ENCODE results near the gene METTL3. TPM values are rescaled to one million over a fixed set of nuclear protein-coding genes. Genes with fewer than 3 reads are reported as not detected.

Gene METTL3
- total RNA-seq, 1 experiment from 2014 or later: 46.0 TPM

- Histone ChIP-seq H3K9me3 (no peaks in the 10 kb centered on the region), H3K4me3 (no peak overlapping the region), H3K27me3 (peaks cover 6% of the 10 kb centered on the region), H3K36me3 (no peaks in the 10 kb centered on the region)
- DNase-seq: no peak
Observed at GRCh38 chr14:21533294-21533693, 22.2 kb upstream of the METTL3 start.

GRCh38 chr14:21529515-21529914, 18.4 kb upstream of the METTL3 start:
- no peak overlapping the region for H3K4me3 ChIP-seq
- H3K27me3 ChIP-seq: no peaks in the 10 kb centered on the region
- H3K9me3 ChIP-seq: no peaks in the 10 kb centered on the region
- no peak for DNase-seq
- no peaks in the 10 kb centered on the region for H3K36me3 ChIP-seq

GRCh38 chr14:21528381-21529348, 17.5 kb upstream of the METTL3 start:
- DNase-seq: no peak

GRCh38 chr14:21527318-21527679, 16.2 kb upstream of the METTL3 start:
- DNase-seq: no peak
- no peaks in the 10 kb centered on the region for H3K9me3 ChIP-seq
- H3K4me3 ChIP-seq: no peak overlapping the region
- no peaks in the 10 kb centered on the region for H3K27me3 ChIP-seq
- no peaks in the 10 kb centered on the region for H3K36me3 ChIP-seq

More at GRCh38 chr14:21528381-21529348, 17.5 kb upstream of the METTL3 start:
- H3K27me3 ChIP-seq: no peaks in the 10 kb centered on the region
- no peak overlapping the region for H3K4me3 ChIP-seq
- no peaks in the 10 kb centered on the region for H3K9me3 ChIP-seq
- no peaks in the 10 kb centered on the region for H3K36me3 ChIP-seq

- no peaks in the 10 kb centered on the region for H3K27me3 ChIP-seq
- no peak for DNase-seq
- H3K36me3 ChIP-seq: no peaks in the 10 kb centered on the region
- no peaks in the 10 kb centered on the region for H3K9me3 ChIP-seq
- H3K4me3 ChIP-seq: peak overlapping the region; percentile 45
Observed at GRCh38 chr14:21526672-21527317, 15.7 kb upstream of the METTL3 start.

- Histone ChIP-seq H3K27me3 (no peaks in the 10 kb centered on the region), H3K36me3 (no peaks in the 10 kb centered on the region), H3K9me3 (no peaks in the 10 kb centered on the region), H3K4me3 (peak within 1 kb of the TSS; percentile 45)
- DNase-seq: peak; percentile 54
Observed at GRCh38 chr14:21525962-21526671, 15.0 kb upstream of the METTL3 start, which contains the start of gene SALL2. SALL2 (minus strand) TSS chr14:21526346; CDS start chr14:21526127, 219 bp downstream.

- no peaks in the 10 kb centered on the region for H3K9me3 ChIP-seq
- DNase-seq: no peak
- H3K27me3 ChIP-seq: no peaks in the 10 kb centered on the region
- no peaks in the 10 kb centered on the region for H3K36me3 ChIP-seq
- H3K4me3 ChIP-seq: peak overlapping the region; percentile 45; the same call in 1 of the 2 replicates
Observed at GRCh38 chr14:21525571-21525961, 14.4 kb upstream of the METTL3 start.

GRCh38 chr14:21524575-21525490, 13.7 kb upstream of the METTL3 start:
- Histone ChIP-seq H3K9me3 (no peaks in the 10 kb centered on the region), H3K27me3 (no peaks in the 10 kb centered on the region), H3K4me3 (no peak overlapping the region), H3K36me3 (no peaks in the 10 kb centered on the region)
- no peak for DNase-seq

GRCh38 chr14:21523203-21523602, 12.1 kb upstream of the METTL3 start:
- no peak for DNase-seq
- Histone ChIP-seq H3K27me3 (no peaks in the 10 kb centered on the region), H3K9me3 (no peaks in the 10 kb centered on the region), H3K36me3 (no peaks in the 10 kb centered on the region), H3K4me3 (no peak overlapping the region)

GRCh38 chr14:21521501-21521900, 10.4 kb upstream of the METTL3 start:
- DNase-seq: no peak
- Histone ChIP-seq H3K4me3 (no peak overlapping the region), H3K27me3 (no peaks in the 10 kb centered on the region), H3K9me3 (no peaks in the 10 kb centered on the region), H3K36me3 (no peaks in the 10 kb centered on the region)

- Histone ChIP-seq H3K9me3 (no peaks in the 10 kb centered on the region), H3K4me3 (no peak overlapping the region), H3K27me3 (no peaks in the 10 kb centered on the region), H3K36me3 (no peaks in the 10 kb centered on the region)
- DNase-seq: no peak
Observed at GRCh38 chr14:21520767-21521166, 9.6 kb upstream of the METTL3 start.

GRCh38 chr14:21518725-21519124, 7.6 kb upstream of the METTL3 start:
- Histone ChIP-seq H3K36me3 (no peaks in the 10 kb centered on the region), H3K27me3 (no peaks in the 10 kb centered on the region), H3K4me3 (no peak overlapping the region), H3K9me3 (no peaks in the 10 kb centered on the region)
- no peak for DNase-seq

- peaks cover 4% of the 10 kb centered on the region for H3K36me3 ChIP-seq
- no peak for DNase-seq
- H3K4me3 ChIP-seq: no peak overlapping the region
- H3K27me3 ChIP-seq: no peaks in the 10 kb centered on the region
- H3K9me3 ChIP-seq: no peaks in the 10 kb centered on the region
Observed at GRCh38 chr14:21514341-21514740, 3.2 kb upstream of the METTL3 start.

GRCh38 chr14:21509432-21510143, 1.6 kb downstream of the METTL3 start:
- Histone ChIP-seq H3K27me3 (no peaks in the 10 kb centered on the region), H3K4me3 (peak overlapping the region; percentile 70), H3K9me3 (no peaks in the 10 kb centered on the region), H3K36me3 (peaks cover 18% of the 10 kb centered on the region)
- DNase-seq: no peak

- Histone ChIP-seq H3K9me3 (no peaks in the 10 kb centered on the region), H3K36me3 (peaks cover 27% of the 10 kb centered on the region), H3K27me3 (no peaks in the 10 kb centered on the region), H3K4me3 (no peak overlapping the region)
- no peak for DNase-seq
Observed at GRCh38 chr14:21506557-21506956, 4.6 kb downstream of the METTL3 start.

All from MG63 (cell line).